DMS114 treated with DMSO at 0.1 percent for 48 hours (cell line): ENCODE data around the gene HSDL1.

Experiments used
- DNase-seq: peaks from one replicate; lab custom pipeline; 2025; ENCODE audit not compliant: unreplicated experiment; lab: John Stamatoyannopoulos, UW

The HSDL1 gene

DNA sequence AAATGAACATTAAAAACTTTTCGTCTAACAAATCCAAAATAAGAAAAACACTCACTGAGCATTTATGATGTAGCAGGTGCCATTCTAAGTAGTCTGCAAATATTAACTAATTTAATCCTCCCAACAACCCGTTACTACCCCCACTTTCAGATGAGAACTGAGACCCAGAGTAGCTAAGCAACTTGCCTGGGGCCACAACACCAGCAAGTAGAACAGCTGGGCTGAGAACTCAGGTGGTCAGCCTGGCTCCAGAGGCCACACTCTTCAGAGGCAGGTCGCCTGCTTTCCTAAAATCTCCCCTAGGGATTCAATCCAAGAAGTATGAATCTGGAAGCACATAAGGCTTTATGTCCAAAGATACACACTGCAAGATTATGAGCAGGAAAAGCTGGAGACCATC, 34.5 kb downstream of the HSDL1 start:
- DNase-seq: no peak

DNA sequence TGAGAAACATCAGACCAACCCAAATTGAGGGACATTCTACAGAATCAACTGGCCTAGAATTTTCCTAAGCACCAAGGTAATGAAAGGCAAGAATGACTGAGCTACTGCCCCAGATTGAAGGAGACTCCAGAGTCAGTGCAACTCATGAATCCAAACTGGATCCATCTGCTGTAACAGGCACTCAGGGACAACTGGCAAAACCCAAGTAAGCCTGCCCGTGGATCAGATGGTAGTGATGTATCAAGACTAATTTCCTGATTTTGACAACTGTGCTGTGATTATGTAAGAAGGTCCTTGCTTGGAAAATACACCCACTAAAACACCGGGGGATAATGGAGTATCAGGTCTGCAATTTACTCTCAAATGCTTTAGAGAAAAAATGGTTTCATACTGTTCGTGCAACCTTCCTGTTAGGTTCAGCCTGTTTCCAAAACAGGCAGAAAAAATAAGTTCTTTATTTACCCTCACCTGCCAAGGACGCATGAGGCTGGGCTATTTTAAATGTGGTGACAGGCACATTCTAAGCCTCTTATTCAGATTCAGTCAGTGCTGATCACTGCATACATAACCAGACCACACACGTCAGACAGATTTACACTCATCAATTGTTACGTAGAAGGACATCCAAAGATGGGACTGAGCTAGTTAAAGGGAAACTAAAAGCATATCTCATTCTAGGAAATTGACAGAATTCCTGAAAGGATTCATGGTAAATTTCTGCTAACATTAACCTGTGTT, 35.2 kb downstream of the HSDL1 start:
- no peak for DNase-seq

DNA sequence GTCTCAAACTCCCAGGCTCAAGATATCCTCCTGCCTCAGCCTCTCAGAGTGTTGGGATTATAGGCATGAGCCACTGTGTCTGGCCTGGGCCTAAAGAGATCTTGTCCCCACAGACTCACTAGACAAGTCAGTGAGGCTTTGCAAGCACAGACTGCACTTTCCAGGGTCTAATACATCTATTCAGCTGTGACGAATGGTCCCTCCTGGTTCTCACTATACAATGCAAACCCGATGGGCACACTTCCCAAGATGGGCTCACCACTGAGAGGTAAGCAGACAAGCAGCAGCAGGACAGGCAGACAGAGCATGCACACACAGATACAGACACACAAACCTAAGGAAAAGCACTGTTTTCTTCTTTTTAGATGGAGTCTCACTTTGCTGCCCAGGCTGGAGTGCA, 37.1 kb downstream of the HSDL1 start:
- DNase-seq: no peak

DNA sequence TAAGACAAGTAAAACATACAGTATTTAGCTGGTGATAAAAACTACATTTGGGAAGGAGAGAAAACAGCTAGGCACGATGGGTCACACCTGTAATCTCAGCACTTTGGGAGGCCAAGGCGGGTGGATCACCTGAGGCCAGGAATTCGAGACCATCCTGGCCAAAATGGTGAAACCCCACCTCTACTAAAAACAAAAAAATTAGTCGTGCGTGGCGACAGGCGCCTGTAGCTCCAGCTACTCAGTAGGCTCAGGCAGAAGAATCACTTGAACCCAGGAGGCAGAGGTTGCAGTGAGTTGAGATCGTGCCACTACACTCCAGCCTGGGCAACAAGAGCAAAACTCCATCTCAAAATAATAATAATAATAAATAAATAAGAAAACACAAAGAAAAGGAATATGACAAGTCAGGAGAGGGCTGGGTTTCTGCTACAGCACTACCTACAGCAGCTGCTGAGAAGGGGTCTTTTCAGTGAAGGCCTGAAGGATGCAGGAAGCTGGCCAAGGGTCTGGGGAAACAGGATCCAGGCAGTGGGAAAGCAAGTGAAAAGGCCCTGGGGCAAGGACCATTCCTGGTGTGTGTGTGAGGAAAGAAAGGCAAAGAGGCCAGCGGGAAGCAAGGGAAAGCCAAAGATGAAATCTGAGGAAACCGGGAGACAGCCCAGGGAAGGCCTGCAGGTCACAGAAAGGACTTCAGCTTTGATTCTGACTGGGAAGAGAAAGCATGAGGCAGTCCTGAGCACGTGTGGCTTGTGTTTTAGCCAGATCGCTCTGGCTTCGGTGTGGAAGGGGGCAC, 38.8 kb downstream of the HSDL1 start:
- DNase-seq: no peak

DNA sequence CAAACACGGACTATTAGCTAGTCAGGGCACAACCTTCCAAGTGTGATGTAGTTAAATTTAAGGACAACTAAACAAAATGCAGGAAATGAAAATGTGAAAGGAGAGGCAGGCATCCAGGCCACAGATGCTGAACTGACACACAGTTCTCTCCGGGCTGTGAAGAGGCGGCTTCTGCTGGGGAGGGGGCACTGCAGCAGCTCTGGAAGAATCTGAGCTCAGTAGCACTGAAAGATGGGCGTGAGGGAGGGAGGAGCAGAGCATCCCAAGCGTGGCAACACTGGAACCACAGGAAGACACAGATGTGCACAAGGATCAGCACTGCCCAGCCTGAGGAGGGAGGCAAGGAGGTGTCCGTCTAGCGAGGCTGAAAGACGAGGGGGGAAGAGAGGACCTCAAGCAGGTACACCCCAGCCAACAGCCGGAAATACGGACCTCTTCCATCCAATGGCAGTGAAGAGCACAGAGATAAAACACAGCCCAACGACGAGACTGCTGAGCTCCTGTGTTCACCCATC, 39.6 kb downstream of the HSDL1 start:
- DNase-seq: no peak

DNA sequence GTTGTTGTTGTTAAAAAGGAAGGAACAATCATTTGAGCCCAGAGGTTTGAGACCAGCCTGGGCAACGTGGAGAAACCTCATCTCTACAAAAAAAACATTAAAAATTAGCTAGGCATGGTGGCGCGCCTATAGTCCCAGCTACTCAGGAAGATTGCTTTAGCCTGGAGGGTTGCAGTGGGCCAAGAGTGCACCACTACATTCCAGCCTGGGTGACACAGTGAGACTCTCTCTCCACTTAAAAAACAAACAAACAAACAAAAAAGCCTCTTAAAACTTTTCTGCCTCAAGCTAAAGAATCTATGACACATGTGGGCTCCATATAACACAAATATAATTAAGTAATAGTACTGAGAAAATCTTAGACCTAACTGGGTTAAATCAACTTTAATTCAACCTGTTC, 40.7 kb downstream of the HSDL1 start:
- DNase-seq: no peak

DNA sequence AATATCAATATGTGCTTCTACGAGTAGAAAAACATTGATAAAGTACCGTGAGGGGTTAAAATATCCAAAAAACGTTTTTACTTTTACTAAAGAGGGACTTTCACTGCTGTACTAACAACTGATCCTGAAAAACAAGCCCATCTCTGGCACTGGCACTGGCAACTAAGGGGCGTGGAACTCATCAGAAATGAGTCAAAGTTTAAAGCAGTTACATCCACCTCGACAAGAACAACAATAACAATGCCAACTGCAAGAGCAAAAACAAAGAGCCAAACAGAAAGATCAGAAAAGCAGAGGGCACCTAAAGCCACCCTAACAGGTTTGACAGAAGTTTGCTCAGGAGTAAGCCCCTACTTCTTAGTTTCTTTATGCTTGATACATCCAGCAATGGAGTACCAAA, 41.3 kb downstream of the HSDL1 start:
- no peak for DNase-seq

DNA sequence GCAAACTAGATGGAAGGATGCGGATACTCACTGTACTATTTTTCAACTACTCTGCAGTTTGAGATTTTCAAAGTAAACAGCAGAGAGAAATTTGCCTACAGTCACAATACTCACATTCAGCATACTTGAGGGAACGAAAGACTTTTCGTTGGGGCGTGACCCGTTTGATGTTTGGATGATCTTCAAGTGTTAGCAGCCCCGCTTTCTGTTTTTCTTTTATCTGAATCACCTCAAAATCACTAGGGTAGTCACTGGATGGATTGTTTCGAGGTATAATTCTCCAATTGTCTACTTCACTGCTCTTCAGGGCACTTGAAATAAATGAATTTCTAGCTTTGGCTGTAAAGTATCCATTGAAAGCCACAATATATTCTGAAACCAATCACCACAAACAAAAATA, 46.0 kb downstream of the HSDL1 start:
- no peak for DNase-seq

DNA sequence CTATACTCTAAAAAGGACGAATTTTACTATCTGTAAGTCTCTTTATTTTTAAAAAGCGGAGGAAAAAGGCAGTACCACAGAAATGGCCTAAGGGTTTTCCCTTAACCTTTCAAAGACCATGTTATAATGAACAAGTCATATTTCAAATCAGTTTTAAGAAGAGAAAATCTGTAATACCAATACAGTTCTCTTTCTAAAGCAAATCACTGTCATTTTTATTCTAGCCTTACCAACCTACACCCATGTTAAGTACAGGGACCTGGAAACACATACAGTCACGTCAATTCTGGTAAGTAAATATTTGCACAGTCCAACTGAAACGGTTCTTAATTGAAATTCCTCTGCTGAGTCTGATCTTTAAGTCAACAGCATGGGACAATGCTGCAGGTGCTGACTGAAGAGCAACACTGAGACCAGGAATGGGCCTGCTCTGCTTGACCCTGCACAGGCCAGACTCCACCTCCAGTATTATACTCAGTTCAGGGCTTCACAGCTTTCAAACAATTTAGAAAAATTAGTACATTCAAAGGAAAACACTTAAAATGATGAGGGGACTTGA, 48.5 kb downstream of the HSDL1 start:
- no peak for DNase-seq

DNA sequence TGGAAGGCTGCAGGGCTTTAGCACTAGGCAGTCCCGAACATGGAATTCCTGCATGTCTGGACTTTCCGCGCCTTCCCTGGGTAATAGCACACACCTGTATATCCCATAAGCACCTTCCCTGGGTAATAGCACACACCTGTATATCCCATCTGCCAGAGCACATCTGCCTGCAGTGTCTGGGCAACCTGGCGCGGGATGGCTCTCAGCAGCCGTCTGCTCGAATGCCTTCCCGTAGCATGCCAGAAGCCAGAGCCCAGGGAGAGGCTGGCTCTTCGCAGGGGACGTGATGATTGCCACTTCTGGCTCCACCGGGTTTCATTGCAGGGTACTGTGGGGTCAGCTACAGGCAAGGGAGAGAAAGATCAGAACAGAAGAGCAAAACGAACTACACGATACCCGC, 49.5 kb downstream of the HSDL1 start:
- DNase-seq: no peak

DNA sequence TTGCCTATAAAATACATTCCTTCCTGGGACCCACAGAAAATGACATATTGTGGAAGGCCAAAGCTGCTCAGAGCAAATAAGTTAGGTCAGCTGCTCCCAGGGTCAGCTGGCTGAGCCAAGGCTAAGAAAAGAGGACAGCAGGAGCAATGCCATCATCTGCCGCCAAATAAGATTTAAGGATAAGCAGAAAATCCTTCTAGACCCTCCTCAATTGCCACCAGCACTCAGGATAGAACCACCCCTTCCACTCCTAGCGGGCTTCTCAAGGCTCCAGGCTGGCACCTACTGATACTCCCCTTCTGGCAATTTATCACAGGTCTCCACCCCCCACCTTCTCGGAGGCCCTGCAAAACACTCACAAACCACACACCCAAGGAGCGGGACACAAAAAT, 51.1 kb downstream of the HSDL1 start:
- no peak for DNase-seq

DNA sequence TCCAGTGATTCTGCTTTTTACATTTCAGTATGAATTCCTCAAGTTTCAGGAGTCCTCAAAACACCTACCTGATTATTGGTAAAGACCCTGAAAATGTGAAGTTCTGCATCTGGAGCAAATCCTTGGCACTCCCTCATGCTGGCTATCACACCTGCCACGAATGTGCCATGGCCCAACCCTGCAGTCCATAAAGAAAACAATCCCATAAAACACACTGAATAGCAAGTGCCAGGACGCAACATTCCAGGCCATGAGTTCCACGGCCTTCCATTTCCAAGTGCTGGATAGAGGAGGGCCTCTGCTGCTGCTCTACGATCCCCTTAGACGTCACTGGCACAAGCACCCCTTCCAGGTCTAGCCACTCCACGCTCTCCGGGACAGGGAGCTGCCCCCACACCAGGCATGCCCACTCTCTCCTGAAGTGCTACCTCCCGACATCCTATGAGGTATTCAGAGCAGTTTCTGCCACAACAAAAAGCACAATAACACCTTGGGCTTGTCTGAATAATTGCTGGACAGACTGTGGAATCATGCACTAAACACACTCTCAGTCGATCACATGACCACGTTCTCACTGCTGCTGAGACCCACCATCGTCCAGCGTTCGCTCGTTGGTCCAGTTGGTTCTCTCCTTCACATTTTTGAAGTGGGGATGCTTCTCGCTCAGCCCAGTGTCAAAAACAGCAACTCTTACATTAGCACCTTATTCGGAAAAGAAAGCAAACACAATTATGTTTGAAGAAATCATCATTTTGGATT, 51.7 kb downstream of the HSDL1 start:
- no peak for DNase-seq

DNA sequence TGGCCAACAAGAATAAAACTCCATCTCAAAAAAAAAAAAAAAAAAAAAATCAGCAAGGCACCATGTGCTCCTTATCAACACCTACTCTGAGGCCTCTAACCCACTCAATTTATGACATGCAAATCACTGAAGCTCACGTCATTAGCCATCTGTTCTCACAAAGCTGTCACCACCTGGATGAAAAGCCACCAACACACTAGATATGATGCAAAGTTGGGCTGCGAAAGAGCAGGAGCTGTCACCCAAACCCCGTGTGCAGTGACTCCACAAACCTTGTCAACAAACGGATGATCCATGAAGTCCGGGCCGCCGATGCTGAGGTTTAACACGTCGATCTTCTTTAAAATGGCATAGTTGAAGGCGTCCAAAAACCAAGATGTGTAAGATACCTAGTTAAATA, 53.5 kb downstream of the HSDL1 start:
- no peak for DNase-seq

DNA sequence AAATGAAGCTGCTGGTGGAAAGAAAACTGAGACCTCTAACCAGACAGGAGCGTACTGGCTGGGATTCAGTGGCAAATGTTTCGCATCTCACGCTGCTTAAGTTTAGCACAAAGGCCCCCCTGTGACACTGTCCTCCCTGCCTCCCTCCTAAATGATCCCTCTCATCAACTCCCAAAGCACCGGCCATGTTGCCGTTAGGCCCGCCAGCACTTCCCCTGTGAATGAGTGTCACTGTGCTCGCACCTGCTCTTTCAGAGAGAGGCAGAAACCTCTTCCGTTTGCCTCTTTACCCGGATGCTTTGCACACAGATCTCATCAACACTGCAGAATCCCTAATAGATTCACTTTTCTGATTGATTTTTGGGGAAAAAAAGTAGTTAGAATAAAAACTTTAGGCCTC, 54.8 kb downstream of the HSDL1 start:
- DNase-seq: no peak

DNA sequence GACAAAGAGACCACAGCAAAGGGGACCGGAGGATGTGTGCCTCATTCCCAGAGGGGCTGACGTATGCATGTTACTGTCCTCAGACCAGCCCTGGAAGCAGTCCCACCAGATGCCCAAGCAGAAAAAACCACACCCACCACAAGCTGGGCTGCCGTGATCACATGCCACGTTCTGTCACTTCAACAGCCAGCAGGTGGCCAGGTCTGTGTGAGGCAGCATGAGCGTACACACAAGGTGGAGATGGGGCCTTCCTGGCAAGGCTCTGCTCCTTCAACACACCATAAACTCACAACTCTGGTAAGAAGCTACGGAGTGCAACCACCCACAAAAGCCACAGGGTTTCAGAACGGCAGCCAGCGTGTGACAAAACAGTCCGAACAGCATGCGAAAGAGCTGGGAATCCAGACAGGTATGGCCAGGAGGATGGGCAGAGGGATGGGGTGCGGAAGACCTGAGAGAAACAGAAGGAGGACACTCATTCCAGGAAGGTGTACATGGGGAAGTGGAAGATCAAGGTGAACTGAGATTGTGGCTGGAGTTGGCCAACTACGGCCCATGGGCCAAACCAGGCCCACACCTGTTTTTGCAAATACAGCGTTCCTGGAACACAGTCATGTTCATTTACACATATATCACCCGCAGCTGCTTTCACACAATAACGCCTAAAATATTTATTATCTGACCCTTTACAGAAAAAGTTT, 56.1 kb downstream of the HSDL1 start:
- no peak for DNase-seq

DNA sequence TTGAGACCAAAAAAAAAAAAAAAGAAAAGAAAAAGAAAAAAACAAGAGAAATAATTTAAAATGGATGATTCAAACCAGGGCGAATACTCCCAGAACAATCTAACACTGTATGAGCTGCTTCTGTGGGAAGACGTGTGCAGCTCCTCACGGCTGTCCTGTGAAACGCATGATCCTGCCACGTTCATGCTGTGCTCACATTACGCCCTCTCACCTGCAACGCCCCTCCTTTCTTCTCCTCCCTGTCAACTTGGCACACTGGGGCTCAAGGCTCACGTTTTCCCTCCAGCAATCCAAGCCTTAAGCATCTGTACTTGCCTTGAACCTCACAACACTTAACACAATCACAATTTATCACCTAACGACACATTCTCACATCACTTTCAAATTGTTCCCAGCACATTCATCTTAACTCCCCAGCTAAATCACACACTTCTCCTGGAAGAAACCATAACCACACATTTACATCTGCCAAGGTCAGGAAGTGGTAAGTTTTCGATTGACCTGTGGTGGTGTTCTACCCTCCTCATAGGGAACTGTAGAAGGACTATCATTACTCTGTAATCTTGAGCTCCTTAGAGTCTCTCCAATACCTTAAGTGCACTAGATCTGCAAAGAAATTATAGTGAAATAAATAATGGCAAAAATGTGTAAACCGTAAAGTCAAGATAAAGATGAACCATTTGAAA, 57.4 kb downstream of the HSDL1 start:
- DNase-seq: no peak

DNA sequence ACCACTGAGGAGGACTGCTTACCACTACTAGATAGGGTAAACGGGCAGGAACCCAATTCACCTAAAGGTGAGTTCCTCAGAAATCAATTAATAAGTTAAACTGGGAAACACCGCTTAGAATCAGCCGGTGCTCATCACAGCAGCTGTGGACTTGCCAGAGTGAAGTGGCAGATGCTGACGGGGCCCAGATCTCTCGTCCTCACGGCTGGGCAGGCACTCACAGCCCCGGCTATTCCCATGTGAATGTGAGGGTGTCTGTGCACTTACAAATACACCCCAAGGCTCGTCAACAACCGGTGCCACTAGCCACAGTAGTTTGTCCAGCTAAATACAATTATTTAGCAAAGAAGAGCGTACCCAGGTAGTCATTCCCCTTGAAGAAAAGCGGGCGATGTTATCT, 58.0 kb downstream of the HSDL1 start:
- DNase-seq: no peak

DNA sequence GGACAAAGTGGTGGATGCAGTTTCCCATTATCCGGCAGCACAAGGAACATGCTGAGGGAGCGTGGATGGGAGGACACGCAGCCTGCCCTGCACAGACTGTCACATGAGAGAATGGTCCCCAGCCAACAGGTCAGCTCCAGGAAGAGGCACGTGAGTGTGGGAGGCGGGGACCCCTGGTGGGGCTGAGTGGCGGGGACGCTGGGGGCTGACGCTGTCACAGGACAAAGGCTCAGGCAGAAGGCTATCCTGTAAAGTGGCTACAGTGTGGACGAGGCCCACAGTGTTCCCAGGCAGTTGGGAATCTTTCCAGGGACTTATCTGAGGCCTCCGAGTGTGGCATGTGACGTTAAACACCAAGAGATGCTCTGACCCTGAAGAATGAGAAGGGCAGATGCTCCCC, 58.6 kb downstream of the HSDL1 start:
- DNase-seq: no peak

DNA sequence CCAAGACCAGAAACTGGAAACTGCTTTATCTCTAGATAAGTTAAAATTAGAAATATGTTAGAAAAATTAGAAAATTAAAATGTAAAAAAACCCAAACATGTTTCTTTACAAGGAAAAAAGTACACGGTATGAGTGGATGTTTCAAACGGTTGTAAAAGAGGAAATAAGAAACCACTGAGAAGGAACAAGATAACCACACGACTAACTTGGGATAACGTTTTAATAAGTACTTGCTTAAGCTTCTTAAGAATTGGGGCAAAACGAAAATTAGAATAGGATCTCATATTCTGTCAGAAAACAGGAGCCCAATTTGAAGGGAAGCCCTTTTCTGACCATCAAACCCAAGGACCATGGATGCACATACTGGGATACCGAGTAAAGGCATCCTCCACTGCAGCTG, 59.2 kb downstream of the HSDL1 start:
- DNase-seq: no peak

DNA sequence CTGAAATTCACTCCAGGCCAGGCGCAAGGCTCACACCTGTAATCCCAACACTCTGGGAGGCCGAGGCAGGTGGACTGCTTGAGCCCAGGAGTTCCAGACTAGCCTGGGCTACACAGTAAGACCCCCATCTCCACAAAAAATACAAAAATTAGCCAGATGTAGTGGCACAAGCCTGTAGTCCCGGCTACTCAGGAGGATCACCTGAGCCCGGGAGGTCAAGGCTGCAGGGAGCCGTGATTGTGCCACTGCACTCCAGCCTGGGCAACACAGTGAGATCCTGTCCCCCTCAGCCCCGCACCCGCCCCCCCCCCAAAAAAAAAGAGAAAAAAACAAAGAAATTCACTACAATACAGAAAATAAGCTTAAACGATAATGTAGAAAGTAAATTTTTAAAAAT, 59.7 kb downstream of the HSDL1 start:
- no peak for DNase-seq
